Measurements from ENCODE around the gene FAM98B. TPM values are rescaled to one million over a fixed set of nuclear protein-coding genes. Genes with fewer than 3 reads are reported as not detected.

The FAM98B gene
- polyA plus RNA-seq, 1 donor (not counting 4 experiments of a cell fraction or from before 2014, with no cell fraction given) = 22.2 TPM

GRCh38 chr15:38517312-38517975 lies 63.5 kb downstream of the FAM98B start:
- no peak for FAIRE-seq

GRCh38 chr15:38518084-38518483 lies 64.2 kb downstream of the FAM98B start:
- Histone ChIP-seq H3K36me3 (ENCODE audit: control insufficient read depth in 2 of 2, extremely low read depth in 1 of 2, insufficient read depth in 2 of 2, low read length in 2 of 2) (no peaks in the 10 kb centered on the region), H4K20me1 (ENCODE audit: control insufficient read depth, extremely low read depth, insufficient read depth, low read length) (no peaks in the 10 kb centered on the region), H3K4me2 (ENCODE audit: control insufficient read depth, extremely low read depth, insufficient read depth, low read depth, low read length) (no peak overlapping the region), H3K4me3 (ENCODE audit: control insufficient read depth in 2 of 3, extremely low read depth in 1 of 3, insufficient read depth in 2 of 3, low read depth in 1 of 3, low read length in 3 of 3) (no peak overlapping the region), H3K9me3 (ENCODE audit: control insufficient read depth, low read depth, low read length) (no peaks in the 10 kb centered on the region), H3K9me1 (ENCODE audit: control insufficient read depth, extremely low read depth, insufficient read depth, low read length) (no peaks in the 10 kb centered on the region), H3K4me1 (ENCODE audit: control insufficient read depth, extremely low read depth, insufficient read depth, low read length) (no peaks in the 10 kb centered on the region), H2AFZ (ENCODE audit: control insufficient read depth, low read length) (no peak overlapping the region), H3K9ac (ENCODE audit: control insufficient read depth, extremely low read depth, insufficient read depth, low read length) (no peak overlapping the region), H3K27ac (ENCODE audit: control insufficient read depth, insufficient read depth, low read length) (no peak overlapping the region), H3K27me3 (ENCODE audit: control insufficient read depth, extremely low read depth, insufficient read depth, low read length) (peaks cover 8% of the 10 kb centered on the region), H3K79me2 (ENCODE audit: control insufficient read depth, insufficient read depth, low read length) (no peaks in the 10 kb centered on the region)
- dilution Hi-C loops (cut with MboI; ENCODE audit: extremely low pct_ligation_motif_present, low sequenced_read_pairs) = loop anchor here (25.0 kb wide), 1 partner anchor 169 kb away; no protein-coding TSS in a partner anchor
- FAIRE-seq = no peak
- TF ChIP-seq CTCF (optimal IDR thresholded peaks at IDR 0.05 in 1 of 3, IDR thresholded peaks at IDR 0.05 in 1 of 3, conservative IDR thresholded peaks at IDR 0.05 in 1 of 3; ENCODE audit: extremely low read depth in 1 of 3, insufficient read depth in 2 of 3, low read length in 3 of 3) (no peak), EZH2 (IDR thresholded peaks at IDR 0.05; ENCODE audit: low read length) (no peak)
- DNase-seq (ENCODE audit: low read depth, low spot score) = no peak

More at GRCh38 chr15:38517312-38517975, 63.5 kb downstream of the FAM98B start:
- H3K9me1 ChIP-seq (ENCODE audit: control insufficient read depth, extremely low read depth, insufficient read depth, low read length) = no peaks in the 10 kb centered on the region
- no peak overlapping the region for H3K27ac ChIP-seq (ENCODE audit: control insufficient read depth, insufficient read depth, low read length)
- TF ChIP-seq CTCF (optimal IDR thresholded peaks at IDR 0.05 in 1 of 3, IDR thresholded peaks at IDR 0.05 in 1 of 3, conservative IDR thresholded peaks at IDR 0.05 in 1 of 3; ENCODE audit: extremely low read depth in 1 of 3, insufficient read depth in 2 of 3, low read length in 3 of 3) = no peak
- TF ChIP-seq EZH2 (IDR thresholded peaks at IDR 0.05; ENCODE audit: low read length) = no peak
- H3K4me2 ChIP-seq (ENCODE audit: control insufficient read depth, extremely low read depth, insufficient read depth, low read depth, low read length) = no peak overlapping the region
- H3K79me2 ChIP-seq (ENCODE audit: control insufficient read depth, insufficient read depth, low read length) = no peaks in the 10 kb centered on the region
- no peaks in the 10 kb centered on the region for H3K4me1 ChIP-seq (ENCODE audit: control insufficient read depth, extremely low read depth, insufficient read depth, low read length)
- H3K27me3 ChIP-seq (ENCODE audit: control insufficient read depth, extremely low read depth, insufficient read depth, low read length) = peaks cover 12% of the 10 kb centered on the region
- dilution Hi-C loops (cut with MboI; ENCODE audit: extremely low pct_ligation_motif_present, low sequenced_read_pairs) = loop anchor here (25.0 kb wide), 1 partner anchor 170 kb away; no protein-coding TSS in a partner anchor
- H2AFZ ChIP-seq (ENCODE audit: control insufficient read depth, low read length) = no peak overlapping the region
- H3K36me3 ChIP-seq (ENCODE audit: control insufficient read depth in 2 of 2, extremely low read depth in 1 of 2, insufficient read depth in 2 of 2, low read length in 2 of 2) = no peaks in the 10 kb centered on the region
- no peaks in the 10 kb centered on the region for H4K20me1 ChIP-seq (ENCODE audit: control insufficient read depth, extremely low read depth, insufficient read depth, low read length)
- H3K4me3 ChIP-seq (ENCODE audit: control insufficient read depth in 2 of 3, extremely low read depth in 1 of 3, insufficient read depth in 2 of 3, low read depth in 1 of 3, low read length in 3 of 3) = no peak overlapping the region
- H3K9ac ChIP-seq (ENCODE audit: control insufficient read depth, extremely low read depth, insufficient read depth, low read length) = no peak overlapping the region
- H3K9me3 ChIP-seq (ENCODE audit: control insufficient read depth, low read depth, low read length) = no peaks in the 10 kb centered on the region
- no peak for DNase-seq (ENCODE audit: low read depth, low spot score)
